Kidney epithelial cell (primary cell): Measurements from ENCODE around the gene DISC1. TPM values are rescaled to one million over a fixed set of nuclear protein-coding genes. Genes with fewer than 3 reads are reported as not detected.

Experiments used
- DNase-seq: peaks from one replicate; pipeline ENCODE4 v3.0.0-alpha.2; 2010; ENCODE audit warnings: low read depth
- H3K27me3 ChIP-seq: 2 replicates; pipeline ENCODE4 v1.6.0; 2011; ENCODE audit warnings: low read length; ENCODE audit not compliant: control insufficient read depth, insufficient read depth
- H3K36me3 ChIP-seq: 2 replicates; pipeline ENCODE4 v1.5.1; 2011; ENCODE audit warnings: low read length; ENCODE audit not compliant: control insufficient read depth, insufficient read depth
- H3K4me3 ChIP-seq: 2 replicates; pipeline ENCODE4 v1.5.1; 2011; ENCODE audit warnings: low read depth, mild to moderate bottlenecking, control low read depth, low read length
- CTCF ChIP-seq: IDR thresholded peaks from 2 replicates; pipeline ENCODE4 v1.5.1; 2011; ENCODE audit warnings: mild to moderate bottlenecking, moderate library complexity, low read length, control low read depth, inconsistent platforms; ENCODE audit not compliant: insufficient read depth, poor library complexity, severe bottlenecking
- total RNA-seq: library from RNA; depleted of rRNA; stranded (reverse); fragments of >200 nt; gene quantifications from 2 replicates; pipeline ENCODE4 v1.2.3, GENCODE V29; 2015

Gene DISC1
- total RNA-seq, 1 donor from 2014 or later: 5.8 TPM

GRCh38 chr1:231927431-231927830, 300.8 kb downstream of the DISC1 start:
- no peak overlapping the region for H3K4me3 ChIP-seq
- no peaks in the 10 kb centered on the region for H3K27me3 ChIP-seq
- TF ChIP-seq CTCF: no peak
- no peak for DNase-seq
- H3K36me3 ChIP-seq: no peaks in the 10 kb centered on the region

GRCh38 chr1:231929311-231929710, 302.7 kb downstream of the DISC1 start:
- no peak overlapping the region for H3K4me3 ChIP-seq
- H3K27me3 ChIP-seq: no peaks in the 10 kb centered on the region
- no peaks in the 10 kb centered on the region for H3K36me3 ChIP-seq
- TF ChIP-seq CTCF: no peak
- peak; percentile 21 for DNase-seq

- no peaks in the 10 kb centered on the region for H3K36me3 ChIP-seq
- DNase-seq: no peak
- H3K4me3 ChIP-seq: no peak overlapping the region
- no peaks in the 10 kb centered on the region for H3K27me3 ChIP-seq
- no peak for TF ChIP-seq CTCF
Observed at GRCh38 chr1:231930257-231930947, 303.8 kb downstream of the DISC1 start.

- Histone ChIP-seq H3K27me3 (no peaks in the 10 kb centered on the region), H3K4me3 (no peak overlapping the region), H3K36me3 (no peaks in the 10 kb centered on the region)
- DNase-seq: no peak
- no peak for TF ChIP-seq CTCF
Observed at GRCh38 chr1:231931146-231931545, 304.6 kb downstream of the DISC1 start.

GRCh38 chr1:231931846-231932454, 305.4 kb downstream of the DISC1 start:
- H3K4me3 ChIP-seq: no peak overlapping the region
- no peaks in the 10 kb centered on the region for H3K36me3 ChIP-seq
- TF ChIP-seq CTCF: peak; percentile 51
- no peak for DNase-seq
- H3K27me3 ChIP-seq: no peaks in the 10 kb centered on the region
